ENCODE measurements around the gene PSMB7.

PSMB7 gene

GRCh38 chr9:124373386-124373785, 41.9 kb downstream of the PSMB7 start:
- DNase-seq: no peak
- Histone ChIP-seq H3K36me3 (peaks cover 10% of the 10 kb centered on the region), H3K9me3 (no peaks in the 10 kb centered on the region), H3K27me3 (no peaks in the 10 kb centered on the region), H3K4me1 (peaks cover 13% of the 10 kb centered on the region; the same call in 1 of the 2 replicates), H3K4me3 (ENCODE audit: low read depth, low read length) (no peak overlapping the region)
- TF ChIP-seq, protein P1, sequence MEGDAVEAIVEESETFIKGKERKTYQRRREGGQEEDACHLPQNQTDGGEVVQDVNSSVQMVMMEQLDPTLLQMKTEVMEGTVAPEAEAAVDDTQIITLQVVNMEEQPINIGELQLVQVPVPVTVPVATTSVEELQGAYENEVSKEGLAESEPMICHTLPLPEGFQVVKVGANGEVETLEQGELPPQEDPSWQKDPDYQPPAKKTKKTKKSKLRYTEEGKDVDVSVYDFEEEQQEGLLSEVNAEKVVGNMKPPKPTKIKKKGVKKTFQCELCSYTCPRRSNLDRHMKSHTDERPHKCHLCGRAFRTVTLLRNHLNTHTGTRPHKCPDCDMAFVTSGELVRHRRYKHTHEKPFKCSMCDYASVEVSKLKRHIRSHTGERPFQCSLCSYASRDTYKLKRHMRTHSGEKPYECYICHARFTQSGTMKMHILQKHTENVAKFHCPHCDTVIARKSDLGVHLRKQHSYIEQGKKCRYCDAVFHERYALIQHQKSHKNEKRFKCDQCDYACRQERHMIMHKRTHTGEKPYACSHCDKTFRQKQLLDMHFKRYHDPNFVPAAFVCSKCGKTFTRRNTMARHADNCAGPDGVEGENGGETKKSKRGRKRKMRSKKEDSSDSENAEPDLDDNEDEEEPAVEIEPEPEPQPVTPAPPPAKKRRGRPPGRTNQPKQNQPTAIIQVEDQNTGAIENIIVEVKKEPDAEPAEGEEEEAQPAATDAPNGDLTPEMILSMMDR (IDR thresholded peaks at IDR 0.05; ENCODE audit: low read depth, low read length): no peak

DNA sequence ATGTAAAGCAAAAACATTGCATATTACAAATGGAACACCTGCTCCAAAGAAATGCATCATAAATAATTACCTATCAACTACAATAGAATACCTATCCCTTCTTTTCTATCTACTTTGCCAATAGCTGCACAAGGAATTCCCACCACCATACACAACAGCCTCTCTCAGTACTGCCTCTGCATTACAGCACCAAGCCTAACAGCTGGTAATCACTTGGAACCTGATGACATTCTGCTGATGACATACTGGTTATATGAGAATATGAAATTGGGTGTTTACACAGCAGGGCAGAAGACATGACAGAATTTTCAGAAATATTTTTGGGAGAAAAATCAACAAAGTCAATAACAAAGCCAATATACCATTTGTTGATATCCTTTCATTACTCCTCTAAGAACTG, 43.2 kb downstream of the PSMB7 start:
- Histone ChIP-seq H3K4me3 (ENCODE audit: low read depth, low read length) (no peak overlapping the region), H3K4me1 (peaks cover 13% of the 10 kb centered on the region; the same call in 1 of the 2 replicates), H3K27me3 (no peaks in the 10 kb centered on the region), H3K36me3 (peaks cover 10% of the 10 kb centered on the region), H3K9me3 (peaks cover under 1% of the 10 kb centered on the region; the same call in 1 of the 2 replicates)
- DNase-seq: no peak
- TF ChIP-seq, protein P1 (IDR thresholded peaks at IDR 0.05; ENCODE audit: low read depth, low read length): no peak

DNA sequence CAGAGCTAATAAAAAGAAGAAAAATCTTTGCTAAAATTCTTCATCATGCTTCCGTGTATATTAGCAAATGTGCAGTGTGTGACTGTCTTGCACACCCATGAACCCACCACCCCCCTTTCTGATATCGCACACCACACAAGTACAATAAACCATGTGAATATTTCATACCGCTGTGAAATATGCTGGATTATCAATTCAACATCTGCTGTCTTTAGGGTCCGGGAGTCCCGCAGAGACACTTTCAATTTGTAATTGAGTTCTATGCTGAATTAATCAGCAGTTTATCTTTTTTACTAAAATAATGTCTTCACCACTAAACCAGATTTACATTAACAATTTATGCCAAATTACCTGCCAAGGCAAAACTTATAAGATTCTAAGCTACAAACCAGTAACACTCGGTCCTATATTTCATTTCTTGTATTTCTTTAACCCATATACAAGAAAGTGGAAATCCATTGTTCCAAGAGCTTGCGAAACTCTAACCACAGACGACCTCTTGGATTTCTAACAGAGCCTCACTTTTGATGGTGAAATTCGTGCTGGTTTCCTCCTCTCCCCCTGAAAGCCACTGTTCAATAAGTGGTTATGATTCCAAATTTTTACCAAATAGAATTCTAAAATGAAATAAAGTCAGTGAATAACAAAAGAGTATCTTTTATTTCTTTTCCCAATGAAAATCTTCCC, 44.2 kb downstream of the PSMB7 start:
- Histone ChIP-seq H3K9me3 (peaks cover 2% of the 10 kb centered on the region; the same call in 1 of the 2 replicates), H3K27me3 (no peaks in the 10 kb centered on the region), H3K4me3 (ENCODE audit: low read depth, low read length) (no peak overlapping the region), H3K4me1 (peaks cover 13% of the 10 kb centered on the region; the same call in 1 of the 2 replicates), H3K36me3 (peaks cover 10% of the 10 kb centered on the region)
- DNase-seq: no peak
- TF ChIP-seq, protein P1 (IDR thresholded peaks at IDR 0.05; ENCODE audit: low read depth, low read length): no peak

- no peak for DNase-seq
- TF ChIP-seq, protein P1 (IDR thresholded peaks at IDR 0.05; ENCODE audit: low read depth, low read length): no peak
- peaks cover 21% of the 10 kb centered on the region for H3K4me1 ChIP-seq
- peaks cover 2% of the 10 kb centered on the region; the same call in 1 of the 2 replicates for H3K9me3 ChIP-seq
- H3K27me3 ChIP-seq: no peaks in the 10 kb centered on the region
- H3K4me3 ChIP-seq (ENCODE audit: low read depth, low read length): no peak overlapping the region
- peaks cover 7% of the 10 kb centered on the region; the same call in 1 of the 2 replicates for H3K36me3 ChIP-seq
Observed at GRCh38 chr9:124369231-124369797, 45.9 kb downstream of the PSMB7 start.

DNA sequence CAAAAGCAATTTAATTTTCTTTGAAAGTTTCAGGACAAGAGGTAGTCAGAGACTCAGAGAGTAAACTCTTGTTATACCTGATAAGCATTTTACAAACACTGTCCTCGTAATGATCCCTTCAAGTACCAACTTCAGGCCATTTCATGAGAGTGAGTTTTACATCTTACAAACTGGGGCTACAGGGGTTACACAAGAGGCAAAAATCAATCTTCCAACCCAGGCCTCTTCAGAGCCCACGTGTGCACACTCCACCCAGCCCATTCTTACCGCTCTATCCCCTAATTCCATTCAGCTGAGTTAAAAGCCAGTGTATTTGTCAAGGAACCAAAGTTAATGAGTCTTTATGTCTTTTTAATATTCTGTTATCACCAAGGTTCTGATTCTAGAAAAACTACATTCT, 46.5 kb downstream of the PSMB7 start:
- H3K9me3 ChIP-seq: peaks cover 2% of the 10 kb centered on the region; the same call in 1 of the 2 replicates
- no peaks in the 10 kb centered on the region for H3K27me3 ChIP-seq
- no peak for DNase-seq
- H3K4me1 ChIP-seq: peaks cover 21% of the 10 kb centered on the region
- no peak overlapping the region for H3K4me3 ChIP-seq (ENCODE audit: low read depth, low read length)
- peaks cover under 1% of the 10 kb centered on the region; the same call in 1 of the 2 replicates for H3K36me3 ChIP-seq
- TF ChIP-seq, protein P1 (IDR thresholded peaks at IDR 0.05; ENCODE audit: low read depth, low read length): no peak

Measured in BE2C (cell line).